IMR-90 (cell line): ENCODE measurements around the gene GYG2. TPM values are rescaled to one million over a fixed set of nuclear protein-coding genes. Genes with fewer than 3 reads are reported as not detected.

Experiments used
- ATAC-seq: fragments of 200-7000 bp; cut with Tn5 transposase; 2 replicates; pipeline ENCODE4 v1.9.1; 2020; ENCODE audit warnings: low read depth, mild to moderate bottlenecking, moderate library complexity
- BruUV-seq: library from RNA; stranded (reverse); fragments of 400-500 nt; replicated peaks from 2 replicates; lab custom pipeline; 2021; lab: Mats Ljungman, UMichigan
- CTCF ChIA-PET: fragments of 300-600 bp; formaldehyde crosslinking; extraction: SDS; loops from one replicate; lab custom pipeline; 2021; ENCODE audit warnings: antibody characterized with exemption; lab: Yijun Ruan, JAX
- POLR2A ChIA-PET: fragments of 300-600 bp; sonication (Branson Sonifier 250); formaldehyde crosslinking; loops from one replicate; lab custom pipeline; 2022; ENCODE audit warnings: antibody characterized with exemption; ENCODE audit not compliant: unreplicated experiment; lab: Charles Lee
- DNase-seq: peaks from one replicate; pipeline ENCODE4 v3.0.0; 2013
- H2AFZ ChIP-seq: replicated peaks from 2 replicates; pipeline ENCODE3; 2013; ENCODE audit warnings: low read length, mild to moderate bottlenecking; ENCODE audit not compliant: poor library complexity
- H2AK5ac ChIP-seq: 2 replicates; pipeline ENCODE4 v1.6.1; 2013; ENCODE audit warnings: low read depth, low read length, inconsistent platforms
- H2AK9ac ChIP-seq: replicated peaks from 2 replicates; pipeline ENCODE3; 2013; ENCODE audit warnings: mild to moderate bottlenecking, low read depth, low read length, moderate library complexity; ENCODE audit not compliant: poor library complexity
- H2BK120ac ChIP-seq: 2 replicates; pipeline ENCODE4 v1.6.1; 2013; ENCODE audit warnings: low read depth, low read length, inconsistent platforms
- H2BK15ac ChIP-seq: 3 replicates; pipeline ENCODE4 v1.6.1; 2013; ENCODE audit warnings: low read depth, low read length, inconsistent platforms
- H2BK20ac ChIP-seq: 2 replicates; pipeline ENCODE4 v1.6.1; 2013; ENCODE audit warnings: low read depth, mild to moderate bottlenecking, inconsistent platforms, low read length, moderate library complexity
- H2BK5ac ChIP-seq: 2 replicates; pipeline ENCODE4 v1.6.1; 2013; ENCODE audit warnings: mild to moderate bottlenecking, low read depth, low read length, inconsistent platforms; ENCODE audit not compliant: poor library complexity, severe bottlenecking
- H3K14ac ChIP-seq: replicated peaks from 2 replicates; pipeline ENCODE4 v1.6.1; 2013; ENCODE audit warnings: low read depth, low read length, inconsistent platforms
- H3K18ac ChIP-seq: 2 replicates; pipeline ENCODE4 v1.6.1; 2013; ENCODE audit warnings: low read depth, low read length, control low read depth
- H3K23ac ChIP-seq: 2 replicates; pipeline ENCODE4 v1.6.1; 2013; ENCODE audit warnings: low read depth, low read length, inconsistent platforms
- H3K27ac ChIP-seq: 2 replicates; pipeline ENCODE4 v1.5.1; 2013; ENCODE audit warnings: mild to moderate bottlenecking, control low read depth, low read length; ENCODE audit not compliant: insufficient read depth
- H3K27me3 ChIP-seq: 2 replicates; pipeline ENCODE4 v1.6.1; 2013; ENCODE audit warnings: low read length; ENCODE audit not compliant: control insufficient read depth, insufficient read depth
- H3K36me3 ChIP-seq: 2 replicates; pipeline ENCODE4 v1.6.1; 2013; ENCODE audit warnings: low read length, mixed read lengths; ENCODE audit not compliant: control insufficient read depth, insufficient read depth
- H3K4ac ChIP-seq: 2 replicates; pipeline ENCODE4 v1.6.1; 2013; ENCODE audit warnings: low read depth, low read length, inconsistent platforms
- H3K4me1 ChIP-seq: 2 replicates; pipeline ENCODE4 v1.6.1; 2013; ENCODE audit warnings: low read length, mixed read lengths; ENCODE audit not compliant: control insufficient read depth, insufficient read depth
- H3K4me2 ChIP-seq: 2 replicates; pipeline ENCODE4 v1.6.1; 2013; ENCODE audit warnings: low read depth, mild to moderate bottlenecking, control low read depth, low read length, moderate library complexity
- H3K4me3 ChIP-seq: 2 replicates; pipeline ENCODE4 v1.5.1; 2013; ENCODE audit warnings: low read depth, mild to moderate bottlenecking, control low read depth, low read length, moderate library complexity; ENCODE audit not compliant: insufficient read depth
- H3K56ac ChIP-seq: 2 replicates; pipeline ENCODE4 v1.6.1; 2013; ENCODE audit warnings: low read length, inconsistent platforms; ENCODE audit not compliant: insufficient read depth; ENCODE audit errors: extremely low read depth
- H3K79me1 ChIP-seq, 2 experiments: 2 replicates each; pipeline ENCODE4 v1.6.1; 2013; ENCODE audit warnings: low read length in 2 of 2, inconsistent platforms in 1 of 2, low read depth in 1 of 2
- H3K9ac ChIP-seq: 2 replicates; pipeline ENCODE4 v1.6.1; 2013; ENCODE audit warnings: low read depth, low read length, control low read depth
- H3K9me1 ChIP-seq: 2 replicates; pipeline ENCODE4 v1.6.1; 2013; ENCODE audit warnings: low read length, inconsistent platforms; ENCODE audit not compliant: insufficient read depth
- H3K9me3 ChIP-seq: 2 replicates; pipeline ENCODE4 v1.6.1; 2013; ENCODE audit warnings: low read length; ENCODE audit not compliant: control insufficient read depth, insufficient read depth
- H4K20me1 ChIP-seq: 2 replicates; pipeline ENCODE4 v1.6.1; 2013; ENCODE audit warnings: low read length, inconsistent platforms; ENCODE audit not compliant: insufficient read depth
- H4K5ac ChIP-seq: 2 replicates; pipeline ENCODE4 v1.6.1; 2013; ENCODE audit warnings: mild to moderate bottlenecking, low read depth, low read length, control low read depth
- H4K8ac ChIP-seq, 2 experiments: 2 replicates each; pipeline ENCODE4 v1.6.1; 2013; ENCODE audit warnings: low read depth in 2 of 2, low read length in 2 of 2, control low read depth in 1 of 2, inconsistent platforms in 1 of 2
- H4K91ac ChIP-seq: 2 replicates; pipeline ENCODE4 v1.6.1; 2013; ENCODE audit warnings: low read depth, low read length, inconsistent platforms; ENCODE audit not compliant: insufficient read depth
- CTCF ChIP-seq: conservative IDR thresholded peaks from 2 replicates; pipeline ENCODE4 v1.5.1; 2012; ENCODE audit warnings: mild to moderate bottlenecking, low read depth, low read length, improper control_type of control experiment
- MAFK ChIP-seq: IDR thresholded peaks from 2 replicates; pipeline ENCODE4 v1.6.1; 2012; ENCODE audit warnings: low read depth, low read length, improper control_type of control experiment
- MXI1 ChIP-seq: IDR thresholded peaks from 2 replicates; pipeline ENCODE4 v1.6.1; 2012; ENCODE audit warnings: low read depth, mild to moderate bottlenecking, low read length, moderate library complexity, borderline replicate concordance
- RAD21 ChIP-seq: IDR thresholded peaks from 2 replicates; pipeline ENCODE4 v1.6.1; 2012; ENCODE audit warnings: low read length, improper control_type of control experiment
- RCOR1 ChIP-seq: IDR thresholded peaks from 2 replicates; pipeline ENCODE4 v1.6.1; 2012; ENCODE audit warnings: mild to moderate bottlenecking, low read length, improper control_type of control experiment; ENCODE audit not compliant: insufficient replicate concordance
- RFX5 ChIP-seq: IDR thresholded peaks from 2 replicates; pipeline ENCODE4 v1.8.0; 2012; ENCODE audit warnings: low read depth, mild to moderate bottlenecking, low read length, moderate library complexity
- USF2 ChIP-seq: fragments of 150-350 bp; IDR thresholded peaks from 2 replicates; pipeline ENCODE4 v1.6.1; 2017; ENCODE audit warnings: mild to moderate bottlenecking, antibody characterized with exemption, low read length, low read depth
- WGBS, 2 experiments: methylation state at CpG; one replicate each; pipeline versions ENCODE4 v1.1.5 to v1.1.7; 2013; ENCODE audit warnings: missing lambda C conversion rate in 2 of 2; ENCODE audit not compliant: insufficient read length in 1 of 2; ENCODE audit errors: extremely low coverage in 2 of 2; 5-methylcytosine and 5-hydroxymethylcytosine counted together
- dilution Hi-C: fragments of 300-500 bp; cut with HindIII; formaldehyde crosslinking; loops from one replicate; pipeline ENCODE4 v1.14.3; 2018; ENCODE audit warnings: low sequenced_read_pairs; ENCODE audit not compliant: unreplicated experiment
- in situ Hi-C: fragments of 300-500 bp; cut with MboI; formaldehyde crosslinking; loops from 3 replicates; pipeline ENCODE4 v1.14.3; 2019; ENCODE audit warnings: low sequenced_read_pairs, inconsistent platforms, mixed read lengths
- intact Hi-C: fragments of 100-400 bp; cut with micrococcal nuclease; formaldehyde crosslinking; loops from 2 replicates; pipeline ENCODE4 v1.10.0; 2022
- polyA plus RNA-seq, 3 experiments: library from polyadenylated mRNA; depleted of rRNA; stranded (reverse); fragments of >200 nt; gene quantifications; 2 replicates each; pipeline ENCODE4 v1.2.3, GENCODE V29; 2012; ENCODE audit warnings: low replicate concordance in 1 of 3
- total RNA-seq: library from RNA; depleted of rRNA; stranded (reverse); fragments of >200 nt; gene quantifications from 2 replicates; pipeline ENCODE4 v1.2.3, GENCODE V29; 2012

Gene GYG2
- total and polyA plus RNA-seq, 2 of the 4 experiments (the other 2 are of a cell fraction): 9.6 to 13.1 TPM

- Histone ChIP-seq H3K18ac (no peak overlapping the region), H3K36me3 (no peaks in the 10 kb centered on the region), H2AK9ac (no peak overlapping the region), H2BK120ac (no peak overlapping the region), H3K56ac (no peak overlapping the region), H4K91ac (no peak overlapping the region), H2BK15ac (no peak overlapping the region), H3K4me1 (peaks cover 8% of the 10 kb centered on the region; the same call in 1 of the 2 replicates), H2AFZ (no peak overlapping the region), H3K4me2 (no peak overlapping the region), H3K9me3 (peaks cover 10% of the 10 kb centered on the region), H2BK20ac (no peak overlapping the region), H3K4ac (no peak overlapping the region), H4K5ac (no peak overlapping the region), H4K8ac (no peak overlapping the region), H3K4me3 (no peak overlapping the region), H3K27me3 (no peaks in the 10 kb centered on the region), H2AK5ac (no peak overlapping the region), H2BK5ac (no peak overlapping the region), H3K9me1 (no peaks in the 10 kb centered on the region), H3K27ac (no peak overlapping the region), H4K20me1 (no peaks in the 10 kb centered on the region), H3K14ac (no peak overlapping the region), H3K9ac (no peak overlapping the region), H3K23ac (no peak overlapping the region), H3K79me1 (no peaks in the 10 kb centered on the region)
- CTCF ChIA-PET: no interaction called here
- no peak for ATAC-seq
- no TSS peak for BruUV-seq
- WGBS, 2 experiments: 67% methylated on average over 1 of the region's 13 CpGs; no CpG with 5 or more reads in 1 of the 2 experiments
- TF ChIP-seq RCOR1: no peak
- TF ChIP-seq MAFK: no peak
- no peak for TF ChIP-seq MXI1
- TF ChIP-seq RAD21: no peak
- no peak for TF ChIP-seq RFX5
- TF ChIP-seq CTCF: no peak
- no peak for TF ChIP-seq USF2
- dilution Hi-C loops: no loop called here
- intact Hi-C loops: no loop called here
- in situ Hi-C loops: loop anchor here (25.0 kb wide), 1 partner anchor 738 kb away; no protein-coding TSS in a partner anchor
- DNase-seq: no peak
- POLR2A ChIA-PET: no interaction called here
Observed at GRCh38 chrX:2898846-2899512, 70.2 kb downstream of the GYG2 start.
